ENCODE data around the gene RPL28.

RPL28 gene

GRCh38 chr19:55384920-55385723 lies 610 bp upstream of the RPL28 start (continued):
- TF ChIP-seq ZNF645 (tag by site-specific recombination; IDR thresholded peaks at IDR 0.05) (no peak), CTCF (tag by site-specific recombination; IDR thresholded peaks at IDR 0.05) (no peak), ZNF433 (tag by site-specific recombination; IDR thresholded peaks at IDR 0.05; ENCODE audit: low read depth) (no peak), ZNF529 (tag by site-specific recombination; IDR thresholded peaks at IDR 0.05; ENCODE audit: insufficient replicate concordance) (no peak), ZBTB20 (tag by site-specific recombination; IDR thresholded peaks at IDR 0.05) (0 out of 2 replicates have a peak, but pooled peaks have one; percentile 27), ZFHX2 (tag by site-specific recombination; conservative IDR thresholded peaks at IDR 0.05) (peak; percentile 35), TSHZ1 (tag by site-specific recombination; IDR thresholded peaks at IDR 0.05; ENCODE audit: borderline replicate concordance) (no peak), ZNF664 (tag by site-specific recombination; IDR thresholded peaks at IDR 0.05) (no peak), ZNF19 (tag by site-specific recombination; IDR thresholded peaks at IDR 0.05; ENCODE audit: low read depth) (no peak), ZNF24 (tag by site-specific recombination; IDR thresholded peaks at IDR 0.05) (no peak), ZIC2 (tag by site-specific recombination; IDR thresholded peaks at IDR 0.05) (peak; percentile 46), TRIM28 (IDR thresholded peaks at IDR 0.05; ENCODE audit: borderline replicate concordance, low read length) (no peak), ZNF518A (tag by site-specific recombination; conservative IDR thresholded peaks at IDR 0.05; ENCODE audit: low read depth) (0 out of 2 replicates have a peak, but pooled peaks have one; percentile 11), ZNF558 (tag by site-specific recombination; IDR thresholded peaks at IDR 0.05) (no peak), ZNF184 (tag by site-specific recombination; IDR thresholded peaks at IDR 0.05) (no peak), ZNF48 (tag by site-specific recombination; IDR thresholded peaks at IDR 0.05) (no peak), ZNF239 (tag by site-specific recombination; IDR thresholded peaks at IDR 0.05) (no peak), GFI1B (tag by site-specific recombination; IDR thresholded peaks at IDR 0.05) (no peak), HIC1 (tag by site-specific recombination; IDR thresholded peaks at IDR 0.05) (peak; percentile 65; the same call in 1 of the 2 replicates), ZNF335 (tag by site-specific recombination; conservative IDR thresholded peaks at IDR 0.05) (peak; percentile 93), ZNF148 (tag by site-specific recombination; IDR thresholded peaks at IDR 0.05; ENCODE audit: borderline replicate concordance) (no peak), ZNF660 (tag by site-specific recombination; IDR thresholded peaks at IDR 0.05) (no peak)
